EL (cell line): ENCODE measurements around the gene NCS1.
"Not testable (repeated sequence)": the region's sequence is repeated elsewhere in the genome, so short reads cannot be mapped to it uniquely, and the experiment has no call there.

ENCODE experiments used
- DNase-seq: peaks from one replicate; pipeline ENCODE4 v3.0.0-alpha.2; 2016

The NCS1 gene

GRCh38 chr9:130240410-130241197 lies 68.4 kb downstream of the NCS1 start:
- DNase-seq, result peak; percentile 70

DNA sequence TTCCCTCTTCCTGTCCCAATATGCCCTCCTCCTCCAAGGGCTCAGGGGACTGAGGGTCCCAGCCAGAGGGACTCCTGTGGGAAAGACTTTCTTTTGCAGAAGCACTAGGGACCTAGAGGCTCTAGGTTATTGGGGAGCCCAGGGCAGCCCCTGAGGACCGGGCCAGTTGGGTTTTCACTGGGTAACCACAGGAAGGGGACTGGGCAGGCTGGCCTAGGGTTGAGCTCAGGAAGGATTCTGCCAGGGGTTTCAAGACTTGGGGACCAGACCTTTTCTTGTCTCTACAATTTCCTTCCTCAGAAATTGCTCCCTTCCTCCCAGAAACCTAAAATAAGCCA lies 69.0 kb downstream of the NCS1 start:
- DNase-seq, result no peak

- DNase-seq, result no peak
These were observed 70.2 kb downstream of the NCS1 start for GRCh38 chr9:130242270-130243014.

DNA sequence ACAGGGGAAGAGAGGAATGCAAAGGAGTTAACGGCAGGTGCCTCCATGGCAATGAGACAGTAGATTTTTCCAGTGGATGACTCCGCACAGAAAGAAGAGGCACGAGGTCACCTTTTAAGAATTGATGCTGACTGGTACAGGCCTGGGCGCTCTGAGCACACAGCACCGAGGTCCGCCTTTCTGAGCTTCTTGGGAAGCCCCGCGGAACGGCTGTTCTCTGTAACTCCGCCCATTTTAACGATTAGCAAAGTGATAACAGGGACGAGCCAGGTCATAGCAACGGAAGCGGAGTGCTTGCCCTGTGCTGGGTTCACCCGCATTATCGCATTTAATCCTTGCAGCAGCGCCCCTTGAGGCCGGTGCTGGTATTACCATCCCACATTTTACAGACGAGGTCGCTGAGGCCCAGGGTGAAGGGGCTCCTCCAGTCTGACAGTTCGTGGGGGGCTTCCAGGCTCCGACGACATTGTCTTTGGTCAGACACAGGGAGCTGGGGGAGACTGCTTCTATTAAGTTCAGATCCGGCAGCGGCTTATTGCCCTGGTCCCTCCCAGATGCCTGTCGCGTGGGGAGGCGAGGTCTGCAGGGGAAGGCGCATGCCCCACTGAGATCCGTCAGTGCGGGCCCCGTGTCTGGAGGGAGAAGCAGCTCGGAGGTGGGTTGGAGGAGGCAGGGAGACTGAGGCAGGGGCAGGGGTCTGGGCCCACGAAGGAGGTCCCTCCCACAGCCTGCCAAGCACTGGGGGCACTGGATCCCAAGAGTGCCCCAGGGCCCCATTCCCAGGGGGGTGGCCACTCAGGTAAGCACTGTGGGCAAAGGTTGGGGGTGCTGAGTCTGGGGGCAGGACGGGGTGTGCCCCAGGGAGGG lies 71.0 kb downstream of the NCS1 start:
- peak; percentile 62 for DNase-seq

DNA sequence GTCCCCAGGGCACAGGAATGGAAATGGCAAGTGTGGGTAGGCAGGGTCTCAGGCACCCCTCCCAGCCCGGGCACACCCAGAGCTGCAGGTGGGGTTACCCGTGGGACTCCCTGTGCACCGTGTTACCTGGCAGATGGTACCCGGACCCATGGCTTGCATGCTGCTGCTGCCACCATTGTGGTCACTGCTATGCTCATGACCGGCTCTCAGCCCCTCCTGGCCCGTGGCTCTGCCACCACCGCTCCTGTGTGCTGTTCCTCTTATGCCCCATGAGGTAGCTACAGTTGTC lies 71.6 kb downstream of the NCS1 start:
- DNase-seq, result no peak

GRCh38 chr9:130244548-130245165 lies 72.5 kb downstream of the NCS1 start:
- DNase-seq, result no peak

GRCh38 chr9:130245474-130245873 lies 73.3 kb downstream of the NCS1 start:
- DNase-seq, result no peak

DNA sequence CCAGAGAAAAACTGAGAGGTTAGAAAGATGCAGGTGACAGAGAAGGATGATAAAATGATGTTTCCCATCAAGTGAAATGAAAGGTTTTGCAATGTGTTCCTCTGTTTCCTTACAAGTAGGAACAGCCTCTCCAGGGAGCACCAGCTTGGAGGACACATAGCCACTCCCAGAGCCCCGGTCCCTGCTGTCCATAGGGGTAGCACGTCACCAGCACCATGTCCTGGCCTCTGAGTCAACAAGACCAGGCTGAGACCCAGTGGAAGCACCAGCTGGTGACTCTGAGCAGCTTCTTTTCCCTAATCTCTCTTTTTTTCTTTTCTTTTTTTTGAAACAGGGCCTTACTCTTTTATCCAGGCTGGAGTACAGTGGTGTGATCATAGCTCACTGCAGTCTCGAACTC lies 73.9 kb downstream of the NCS1 start:
- no peak for DNase-seq

DNA sequence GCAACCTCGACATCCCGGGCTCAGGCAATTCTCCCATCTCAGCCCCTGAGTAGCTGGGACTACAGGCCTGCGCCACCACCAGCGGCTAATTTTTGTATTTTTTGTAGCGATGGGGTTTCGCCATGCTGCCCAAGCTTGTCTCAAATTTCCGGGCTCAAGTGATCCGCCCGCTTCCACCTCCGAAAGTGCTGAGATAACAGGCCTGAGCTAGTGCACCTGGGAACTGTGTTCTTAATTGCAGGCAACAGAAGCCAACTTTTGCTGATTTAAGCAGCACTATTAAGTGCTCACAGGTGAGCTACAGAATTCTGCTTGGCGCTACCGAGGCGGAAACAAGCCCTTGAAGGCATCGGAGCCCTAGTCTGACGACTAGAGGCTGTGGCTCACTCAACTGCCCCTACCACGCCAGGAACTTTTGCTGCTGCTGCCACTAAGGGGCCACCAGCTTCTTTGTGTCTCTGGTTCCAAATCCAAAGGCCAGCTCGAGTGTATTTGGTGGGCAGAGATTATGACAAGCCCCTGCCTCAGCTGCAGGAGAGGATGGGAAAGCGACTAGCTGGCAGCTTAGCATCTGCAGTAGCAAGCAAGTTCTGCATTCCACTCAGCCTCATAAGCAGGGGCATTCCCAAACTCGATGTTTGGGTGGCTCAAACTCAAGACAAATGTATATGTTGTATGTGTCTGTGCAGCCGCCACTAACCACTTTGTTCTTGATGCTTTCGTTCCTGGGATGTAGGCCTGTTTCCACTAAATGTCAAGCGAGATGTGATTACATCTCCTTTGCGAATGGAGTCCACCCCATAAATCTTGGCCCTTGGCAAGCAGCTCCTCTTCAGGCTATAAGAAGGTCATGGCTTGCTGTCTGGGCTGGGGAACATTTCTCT lies 82.8 kb downstream of the NCS1 start:
- DNase-seq, result no peak

- no peak for DNase-seq
These were observed 83.5 kb downstream of the NCS1 start for GRCh38 chr9:130255631-130256134.

- DNase-seq, result no peak
These were observed 84.4 kb downstream of the NCS1 start for GRCh38 chr9:130256644-130257043.

DNA sequence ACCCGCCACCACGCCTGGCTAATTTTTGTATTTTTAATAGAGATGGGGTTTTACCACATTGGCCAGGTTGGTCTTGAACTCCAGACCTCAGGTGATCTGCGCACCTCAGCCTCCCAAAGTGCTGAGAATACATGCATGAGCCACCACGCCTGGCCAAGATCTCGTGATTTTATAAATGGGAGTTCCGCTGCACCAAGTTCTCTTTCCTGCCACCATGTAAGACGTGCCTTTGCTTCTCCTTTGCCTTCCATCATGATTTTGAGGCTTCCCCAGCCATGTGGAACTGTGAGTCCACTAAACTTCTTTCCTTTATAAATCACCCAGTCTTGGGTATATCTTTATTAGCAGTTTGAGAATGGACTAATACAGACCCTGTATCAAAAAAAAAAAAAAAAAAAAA lies 85.9 kb downstream of the NCS1 start:
- not testable (repeated sequence) for DNase-seq

- DNase-seq, result no peak
These were observed 86.8 kb downstream of the NCS1 start for GRCh38 chr9:130259044-130259443.

- no peak for DNase-seq
These were observed 88.9 kb downstream of the NCS1 start for GRCh38 chr9:130260816-130261765.

DNA sequence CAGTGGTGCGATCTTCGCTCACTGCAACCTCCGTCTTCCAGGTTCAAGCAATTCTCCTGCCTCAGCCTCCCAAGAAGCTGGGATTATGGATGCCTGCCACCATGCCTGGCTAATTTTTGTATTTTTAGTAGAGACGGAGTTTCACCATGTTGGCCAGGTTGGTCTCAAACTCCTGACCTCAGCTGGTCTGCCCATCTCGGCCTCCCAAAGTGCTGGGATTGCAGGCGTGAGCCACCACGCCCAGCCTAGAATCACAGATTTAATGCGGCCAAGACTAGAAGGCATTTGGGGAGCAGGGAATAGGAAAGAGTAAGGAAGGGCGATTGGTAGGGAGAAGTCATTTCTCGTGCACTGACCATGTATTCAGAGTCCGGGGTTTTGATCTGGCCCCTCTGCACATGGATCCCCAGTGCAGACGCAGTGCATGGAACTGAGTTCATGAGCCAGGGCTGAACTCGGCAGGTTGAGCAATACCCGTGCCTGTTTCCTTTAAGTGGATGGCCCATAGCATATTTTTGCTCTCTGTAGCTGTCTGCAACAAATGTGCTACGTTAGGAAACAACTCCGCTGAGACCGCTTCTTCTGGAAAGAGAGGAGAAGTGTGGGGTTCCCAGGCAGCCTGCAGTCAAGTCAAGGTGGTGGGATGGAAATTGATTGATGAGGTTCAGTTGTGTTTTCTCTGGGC lies 90.0 kb downstream of the NCS1 start:
- DNase-seq, result no peak

DNA sequence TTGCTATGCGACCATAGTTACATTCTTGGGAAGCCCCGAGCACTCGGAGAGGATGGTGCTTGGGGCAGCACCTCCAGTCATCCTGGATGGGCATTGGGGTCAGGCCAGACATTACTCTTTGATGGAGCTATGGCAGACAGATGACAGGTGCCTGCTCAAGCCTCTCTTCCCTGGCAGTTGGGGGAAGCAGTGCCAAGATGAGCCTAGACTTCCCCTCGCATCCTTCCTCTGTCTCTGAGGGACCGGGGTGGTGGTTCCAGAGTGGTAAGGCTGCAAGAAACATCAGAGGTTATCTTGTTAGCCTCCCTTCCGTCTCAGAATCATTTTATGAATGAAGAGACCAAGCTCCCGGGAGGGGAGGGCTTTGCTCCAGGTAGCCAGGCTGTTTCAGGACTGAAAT lies 90.6 kb downstream of the NCS1 start:
- DNase-seq, result no peak

GRCh38 chr9:130263601-130264413 lies 91.6 kb downstream of the NCS1 start:
- DNase-seq, result peak; percentile 9

DNA sequence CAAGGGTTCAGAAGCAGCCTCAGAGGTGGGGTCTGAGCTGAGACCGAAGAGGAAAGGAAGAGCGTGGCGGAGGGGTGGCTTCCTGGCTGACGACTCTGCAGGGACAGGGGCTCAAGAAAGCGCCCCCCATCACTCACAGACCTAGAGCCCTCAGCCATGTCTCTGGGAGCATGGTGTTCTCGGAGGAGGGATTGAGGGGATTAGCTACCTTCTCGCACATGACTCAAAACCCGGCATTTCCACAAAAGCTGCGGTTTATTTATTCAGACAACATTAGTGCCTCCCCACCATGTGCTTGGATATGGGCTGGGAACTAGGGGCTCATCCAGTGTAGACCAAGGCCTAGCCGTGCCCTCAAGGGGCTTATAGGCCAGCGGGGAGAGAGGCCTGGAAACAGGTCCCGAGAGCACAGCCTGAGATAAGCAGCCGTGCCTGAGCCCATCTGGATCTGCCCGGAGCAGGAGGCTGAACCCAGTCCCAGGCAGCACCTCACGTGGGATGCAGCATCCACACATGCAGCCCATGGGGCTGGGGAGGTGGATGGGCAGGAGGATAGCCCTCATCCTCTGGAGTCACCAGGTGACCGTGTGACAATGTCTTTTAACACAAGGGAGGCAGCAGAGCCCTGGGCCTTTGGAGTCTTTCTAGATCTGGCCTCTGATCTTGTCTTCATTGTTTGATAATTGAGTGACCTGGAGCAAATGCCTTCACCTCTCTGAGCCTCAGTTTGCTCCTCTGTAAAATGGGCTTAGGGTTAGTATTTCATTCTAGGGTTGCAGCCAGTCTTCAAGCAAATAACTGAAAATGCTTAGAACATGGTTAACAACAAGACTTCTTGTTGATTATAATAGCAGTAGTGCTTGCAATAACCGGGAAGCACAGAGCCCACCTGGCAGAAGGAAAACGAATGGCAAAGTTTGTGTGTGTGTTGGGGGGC lies 92.5 kb downstream of the NCS1 start:
- no peak for DNase-seq
